Activated gamma-delta T cell treated with Interleukin-2 at 50 U/mL for 16 hours (primary cell): ENCODE data around the gene FTL.

Source experiments
- DNase-seq: peaks from one replicate; pipeline ENCODE4 v3.0.0-alpha.2; 2020

The FTL gene

GRCh38 chr19:48993175-48994034 is 28.3 kb downstream of the FTL start, which contains the start of the genes GYS1 and RUVBL2:
GYS1 (minus strand) TSS chr19:48993309; CDS start chr19:48993112, 197 bp downstream.
RUVBL2 (plus strand) TSS chr19:48993887; CDS start chr19:48993912, 25 bp downstream.
- DNase-seq: peak; percentile 99

- DNase-seq: no peak
Measured at GRCh38 chr19:48994035-48994386, 28.9 kb downstream of the FTL start.

- DNase-seq: peak; percentile 47
Measured at GRCh38 chr19:48997972-48998371, 32.9 kb downstream of the FTL start.

GRCh38 chr19:48999481-49000325 is 34.6 kb downstream of the FTL start:
- peak; percentile 69 for DNase-seq

- DNase-seq: no peak
Measured at GRCh38 chr19:49004133-49004532, 39.0 kb downstream of the FTL start.

- DNase-seq: no peak
Measured at GRCh38 chr19:49004964-49005614, 40.0 kb downstream of the FTL start.

- no peak for DNase-seq
Measured at GRCh38 chr19:49006905-49007304, 41.8 kb downstream of the FTL start.

- DNase-seq: no peak
Measured at GRCh38 chr19:49009828-49010227, 44.7 kb downstream of the FTL start.

- no peak for DNase-seq
Measured at GRCh38 chr19:49010453-49010852, 45.3 kb downstream of the FTL start.

- no peak for DNase-seq
Measured at GRCh38 chr19:49011194-49011593, 46.1 kb downstream of the FTL start.

- no peak for DNase-seq
Measured at GRCh38 chr19:49014123-49014869, 49.2 kb downstream of the FTL start.

GRCh38 chr19:49014870-49015255 is 49.8 kb downstream of the FTL start:
- DNase-seq: no peak

- no peak for DNase-seq
Measured at GRCh38 chr19:49016067-49016839, 51.1 kb downstream of the FTL start.
